ENCODE results near the gene TTLL9. TPM values are rescaled to one million over a fixed set of nuclear protein-coding genes. Genes with fewer than 3 reads are reported as not detected.

TTLL9 gene
- total RNA-seq, 4 donors from 2014 or later, result 0.16 TPM; not detected in 3

DNA sequence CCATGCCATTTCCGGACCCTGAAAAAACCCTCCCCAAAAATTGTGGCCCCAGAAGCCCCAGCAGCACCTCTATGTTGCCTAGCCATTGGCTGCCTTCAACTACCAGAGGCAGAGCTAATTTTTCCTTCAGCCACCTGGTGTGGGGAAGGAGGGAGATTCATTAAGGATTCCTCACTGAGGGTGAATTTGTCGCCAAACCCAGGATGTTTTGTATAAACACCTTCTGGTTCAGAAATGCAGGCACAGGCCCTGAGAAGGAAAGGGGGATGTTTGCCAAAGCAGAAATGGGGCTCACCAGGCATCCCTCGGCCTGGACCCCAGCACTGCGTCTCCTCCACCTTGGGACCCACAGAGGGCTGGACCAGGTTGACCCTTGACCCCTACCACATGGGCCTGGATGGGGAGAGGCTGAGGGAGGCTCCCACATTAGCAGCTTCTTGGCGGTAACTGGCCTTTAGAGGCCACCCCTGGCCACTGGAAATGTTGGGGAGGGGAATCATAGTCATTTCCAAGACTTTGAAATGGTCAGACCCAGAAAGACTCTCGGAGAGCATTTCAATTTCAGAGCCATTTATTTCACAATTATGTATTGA, 83.2 kb downstream of the TTLL9 start:
- DNase-seq (ENCODE audit: low spot score in 2 of 2), result no peak
- no peak for TF ChIP-seq POLR2A (IDR thresholded peaks at IDR 0.05)
- no peak for TF ChIP-seq CTCF (IDR thresholded peaks at IDR 0.05)
- intact Hi-C loops (cut with DNase I; ENCODE audit: low total_unique reads), result loop anchor here (2.0 kb wide), 1 partner anchor 99 kb away; no protein-coding TSS in a partner anchor
- H3K4me3 ChIP-seq (ENCODE audit: low read depth, poor library complexity, severe bottlenecking), result no peak overlapping the region
- 76 to 77% methylated on average over 6 of the region's 6 CpGs for WGBS, 2 donors

DNA sequence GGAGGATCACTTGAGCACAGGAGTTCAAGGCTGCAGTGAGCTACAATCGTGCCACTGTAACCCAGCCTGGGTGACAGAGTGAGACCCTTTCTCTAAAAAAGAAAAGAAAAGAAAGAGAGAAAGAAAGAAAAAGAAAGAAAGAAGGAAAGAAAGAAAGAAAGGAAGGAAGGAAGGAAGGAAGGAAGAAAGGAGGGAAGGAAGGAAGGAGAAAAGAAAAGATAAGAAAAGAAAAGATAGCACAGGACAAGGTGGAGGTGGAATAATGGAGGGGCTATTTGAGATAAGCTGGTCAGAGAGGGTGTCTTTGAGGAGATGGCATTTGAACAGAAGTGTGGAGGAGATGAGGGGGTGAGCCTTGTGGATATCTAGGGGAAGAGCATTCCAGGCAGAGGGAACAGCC, 84.1 kb downstream of the TTLL9 start:
- intact Hi-C loops (cut with DNase I; ENCODE audit: low total_unique reads), result no loop called here
- 74 to 76% methylated on average over 1 of the region's 1 CpG for WGBS, 2 donors
- TF ChIP-seq POLR2A (IDR thresholded peaks at IDR 0.05), result no peak
- no peak for TF ChIP-seq CTCF (IDR thresholded peaks at IDR 0.05)
- H3K4me3 ChIP-seq (ENCODE audit: low read depth, poor library complexity, severe bottlenecking), result no peak overlapping the region
- DNase-seq (ENCODE audit: low spot score in 2 of 2), result no peak

- TF ChIP-seq CTCF (IDR thresholded peaks at IDR 0.05) (no peak), POLR2A (IDR thresholded peaks at IDR 0.05) (no peak)
- no peak overlapping the region for H3K4me3 ChIP-seq (ENCODE audit: low read depth, poor library complexity, severe bottlenecking)
- WGBS, 2 donors, result 45 to 51% methylated on average over 11 of the region's 11 CpGs
- no peak for DNase-seq (ENCODE audit: low spot score in 2 of 2)
- intact Hi-C loops (cut with DNase I; ENCODE audit: low total_unique reads), result no loop called here
These were observed 86.4 kb downstream of the TTLL9 start for GRCh38 chr20:31956556-31957526.

DNA sequence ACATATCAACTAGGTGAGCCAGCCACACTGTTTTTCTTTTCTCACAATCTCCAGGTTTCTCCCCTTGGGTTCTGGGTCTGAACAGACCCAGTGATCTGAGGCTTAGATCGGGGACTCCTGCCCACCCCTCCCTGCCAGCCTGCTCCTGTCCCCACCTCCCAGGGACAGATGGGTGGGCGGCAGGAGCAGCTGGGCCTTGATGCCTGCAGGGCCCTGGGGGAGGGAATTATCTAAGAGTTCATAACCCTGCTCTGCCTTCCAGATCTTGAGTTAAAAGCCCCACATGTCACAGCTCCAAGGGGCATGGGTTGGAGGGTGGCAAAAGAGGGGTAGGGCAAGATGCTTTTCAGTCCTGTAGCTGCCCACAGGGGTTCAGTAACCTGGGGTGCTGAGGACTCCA, 92.3 kb downstream of the TTLL9 start:
- 37 to 45% methylated on average over 2 of the region's 2 CpGs for WGBS, 2 donors
- intact Hi-C loops (cut with DNase I; ENCODE audit: low total_unique reads), result no loop called here
- no peak overlapping the region for H3K4me3 ChIP-seq (ENCODE audit: low read depth, poor library complexity, severe bottlenecking)
- DNase-seq (ENCODE audit: low spot score in 2 of 2), result no peak
- TF ChIP-seq POLR2A (IDR thresholded peaks at IDR 0.05), result no peak
- TF ChIP-seq CTCF (IDR thresholded peaks at IDR 0.05), result no peak

DNA sequence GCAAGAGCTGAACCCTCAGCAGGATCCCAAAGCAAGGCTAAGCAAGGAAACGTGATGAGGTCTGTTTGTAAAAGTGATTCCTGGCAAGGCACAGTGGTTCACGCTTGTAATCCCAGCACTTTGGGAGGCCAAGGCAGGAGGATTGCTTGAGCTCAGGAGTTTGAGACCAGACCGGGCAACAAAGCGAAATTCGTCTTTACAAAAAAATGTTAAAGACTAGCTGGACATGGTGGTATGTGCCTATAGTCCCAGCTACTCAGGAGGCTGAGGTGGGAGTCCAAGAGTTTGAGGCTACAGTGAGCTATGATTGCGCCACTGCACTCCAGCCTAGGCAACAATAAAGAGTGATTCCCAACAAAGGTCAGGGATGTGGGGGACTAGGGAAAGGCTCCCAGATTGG, 93.5 kb downstream of the TTLL9 start:
- DNase-seq (ENCODE audit: low spot score in 2 of 2), result no peak
- whole genome bisulfite sequencing, 2 donors, result 65 to 68% methylated on average over 6 of the region's 6 CpGs
- TF ChIP-seq POLR2A (IDR thresholded peaks at IDR 0.05), result no peak
- TF ChIP-seq CTCF (IDR thresholded peaks at IDR 0.05), result no peak
- no peak overlapping the region for H3K4me3 ChIP-seq (ENCODE audit: low read depth, poor library complexity, severe bottlenecking)
- intact Hi-C loops (cut with DNase I; ENCODE audit: low total_unique reads), result no loop called here

Measured in lower leg skin (tissue), 4 donors.